ENCODE data around the gene U2AF1L4.

DNA sequence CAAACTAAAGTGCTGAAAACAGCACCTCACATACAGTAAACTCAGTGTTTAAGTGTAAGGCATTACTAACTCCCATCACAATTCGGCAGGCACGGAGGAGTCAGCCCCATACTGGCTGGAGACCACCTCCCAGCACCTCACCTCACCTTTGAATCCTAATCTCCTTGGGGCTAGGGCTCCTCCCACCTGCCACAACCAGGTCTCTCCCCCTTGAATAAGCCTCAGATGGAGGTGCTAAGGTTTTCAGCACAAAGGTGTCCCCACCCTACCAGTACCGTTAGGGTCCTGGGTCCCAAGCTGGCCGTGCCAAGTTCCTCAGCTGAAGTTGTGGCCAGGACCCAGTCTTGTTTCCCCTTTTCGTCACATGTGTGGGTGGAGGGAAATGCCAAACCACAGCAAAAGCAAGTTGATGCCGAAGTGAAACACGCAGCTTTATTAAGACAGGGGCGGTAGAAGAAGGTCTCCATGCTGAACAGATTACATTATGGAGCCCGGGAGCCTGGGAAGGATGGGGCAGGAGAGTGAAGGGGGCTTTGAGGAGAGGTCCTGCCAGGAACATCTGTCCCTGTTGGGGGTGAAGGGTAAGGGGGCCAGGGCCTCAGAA lies 3.0 kb downstream of the U2AF1L4 start, which contains the start of gene IGFLR1:
- TF ChIP-seq, protein P1, sequence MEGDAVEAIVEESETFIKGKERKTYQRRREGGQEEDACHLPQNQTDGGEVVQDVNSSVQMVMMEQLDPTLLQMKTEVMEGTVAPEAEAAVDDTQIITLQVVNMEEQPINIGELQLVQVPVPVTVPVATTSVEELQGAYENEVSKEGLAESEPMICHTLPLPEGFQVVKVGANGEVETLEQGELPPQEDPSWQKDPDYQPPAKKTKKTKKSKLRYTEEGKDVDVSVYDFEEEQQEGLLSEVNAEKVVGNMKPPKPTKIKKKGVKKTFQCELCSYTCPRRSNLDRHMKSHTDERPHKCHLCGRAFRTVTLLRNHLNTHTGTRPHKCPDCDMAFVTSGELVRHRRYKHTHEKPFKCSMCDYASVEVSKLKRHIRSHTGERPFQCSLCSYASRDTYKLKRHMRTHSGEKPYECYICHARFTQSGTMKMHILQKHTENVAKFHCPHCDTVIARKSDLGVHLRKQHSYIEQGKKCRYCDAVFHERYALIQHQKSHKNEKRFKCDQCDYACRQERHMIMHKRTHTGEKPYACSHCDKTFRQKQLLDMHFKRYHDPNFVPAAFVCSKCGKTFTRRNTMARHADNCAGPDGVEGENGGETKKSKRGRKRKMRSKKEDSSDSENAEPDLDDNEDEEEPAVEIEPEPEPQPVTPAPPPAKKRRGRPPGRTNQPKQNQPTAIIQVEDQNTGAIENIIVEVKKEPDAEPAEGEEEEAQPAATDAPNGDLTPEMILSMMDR (IDR thresholded peaks at IDR 0.05): no peak
- TF ChIP-seq EZH2phosphoT487 (IDR thresholded peaks at IDR 0.05) (no peak), EZH2 (IDR thresholded peaks at IDR 0.05) (no peak)
